Mucosa of stomach (tissue), 1 donor: ENCODE results near the gene LRRC4C.
"Not testable (repeated sequence)": the region's sequence is repeated elsewhere in the genome, so short reads cannot be mapped to it uniquely, and the experiment has no call there.

Source experiments
- H3K27me3 ChIP-seq: one replicate; pipeline ENCODE4 v1.7.0; 2013; ENCODE audit warnings: mild to moderate bottlenecking, low read length; ENCODE audit not compliant: control insufficient read depth, insufficient read depth
- H3K36me3 ChIP-seq: one replicate; pipeline ENCODE4 v1.7.0; 2013; ENCODE audit warnings: low read length; ENCODE audit not compliant: control insufficient read depth, insufficient read depth
- H3K4me1 ChIP-seq: one replicate; pipeline ENCODE4 v1.7.0; 2013; ENCODE audit warnings: mild to moderate bottlenecking, low read length; ENCODE audit not compliant: control insufficient read depth, insufficient read depth
- H3K4me3 ChIP-seq: one replicate; pipeline ENCODE4 v1.7.0; 2013; ENCODE audit warnings: low read length
- H3K9ac ChIP-seq: one replicate; pipeline ENCODE4 v1.7.0; 2013; ENCODE audit warnings: mild to moderate bottlenecking, low read length, moderate library complexity
- H3K9me3 ChIP-seq: one replicate; pipeline ENCODE4 v1.7.0; 2013; ENCODE audit warnings: mild to moderate bottlenecking, low read length, moderate library complexity; ENCODE audit not compliant: control insufficient read depth
- donor health status: Pancreatic carcinoma.

Gene LRRC4C

GRCh38 chr11:40170078-40170477 is 1289.4 kb downstream of the LRRC4C start:
- Histone ChIP-seq H3K27me3 (no peaks in the 10 kb centered on the region), H3K4me3 (no peak overlapping the region), H3K9ac (no peak overlapping the region), H3K36me3 (no peaks in the 10 kb centered on the region), H3K4me1 (no peaks in the 10 kb centered on the region), H3K9me3 (no peaks in the 10 kb centered on the region)

- no peak overlapping the region for H3K4me3 ChIP-seq
- H3K9ac ChIP-seq: no peak overlapping the region
- H3K36me3 ChIP-seq: no peaks in the 10 kb centered on the region
- H3K9me3 ChIP-seq: no peaks in the 10 kb centered on the region
- no peaks in the 10 kb centered on the region for H3K27me3 ChIP-seq
- no peaks in the 10 kb centered on the region for H3K4me1 ChIP-seq
Observed at GRCh38 chr11:40168414-40168813, 1291.0 kb downstream of the LRRC4C start.

GRCh38 chr11:40167805-40168204 is 1291.6 kb downstream of the LRRC4C start:
- not testable (repeated sequence) for H3K36me3 ChIP-seq, H3K9me3 ChIP-seq, H3K4me3 ChIP-seq, H3K9ac ChIP-seq, H3K4me1 ChIP-seq, H3K27me3 ChIP-seq

GRCh38 chr11:40166892-40167291 is 1292.6 kb downstream of the LRRC4C start:
- Histone ChIP-seq H3K9ac (no peak overlapping the region), H3K27me3 (no peaks in the 10 kb centered on the region), H3K36me3 (no peaks in the 10 kb centered on the region), H3K9me3 (no peaks in the 10 kb centered on the region), H3K4me3 (no peak overlapping the region), H3K4me1 (no peaks in the 10 kb centered on the region)

GRCh38 chr11:40162901-40163883 is 1296.3 kb downstream of the LRRC4C start:
- H3K9me3 ChIP-seq: no peaks in the 10 kb centered on the region
- no peak overlapping the region for H3K4me3 ChIP-seq
- H3K4me1 ChIP-seq: no peaks in the 10 kb centered on the region
- H3K36me3 ChIP-seq: no peaks in the 10 kb centered on the region
- no peak overlapping the region for H3K9ac ChIP-seq
- no peaks in the 10 kb centered on the region for H3K27me3 ChIP-seq

- Histone ChIP-seq H3K9me3 (no peaks in the 10 kb centered on the region), H3K4me1 (no peaks in the 10 kb centered on the region), H3K9ac (no peak overlapping the region), H3K36me3 (no peaks in the 10 kb centered on the region), H3K4me3 (no peak overlapping the region), H3K27me3 (no peaks in the 10 kb centered on the region)
Observed at GRCh38 chr11:40161854-40162410, 1297.5 kb downstream of the LRRC4C start.

GRCh38 chr11:40160418-40160817 is 1299.0 kb downstream of the LRRC4C start:
- no peaks in the 10 kb centered on the region for H3K4me1 ChIP-seq
- H3K27me3 ChIP-seq: no peaks in the 10 kb centered on the region
- no peaks in the 10 kb centered on the region for H3K9me3 ChIP-seq
- H3K4me3 ChIP-seq: no peak overlapping the region
- H3K36me3 ChIP-seq: no peaks in the 10 kb centered on the region
- no peak overlapping the region for H3K9ac ChIP-seq

GRCh38 chr11:40149721-40150120 is 1309.7 kb downstream of the LRRC4C start:
- Histone ChIP-seq H3K27me3 (no peaks in the 10 kb centered on the region), H3K36me3 (no peaks in the 10 kb centered on the region), H3K4me3 (no peak overlapping the region), H3K9me3 (no peaks in the 10 kb centered on the region), H3K9ac (no peak overlapping the region), H3K4me1 (no peaks in the 10 kb centered on the region)

- Histone ChIP-seq H3K36me3 (no peaks in the 10 kb centered on the region), H3K27me3 (no peaks in the 10 kb centered on the region), H3K4me1 (no peaks in the 10 kb centered on the region), H3K4me3 (no peak overlapping the region), H3K9me3 (no peaks in the 10 kb centered on the region), H3K9ac (no peak overlapping the region)
Observed at GRCh38 chr11:40140560-40140959, 1318.9 kb downstream of the LRRC4C start.

- H3K9me3 ChIP-seq: no peaks in the 10 kb centered on the region
- H3K4me3 ChIP-seq: no peak overlapping the region
- H3K4me1 ChIP-seq: no peaks in the 10 kb centered on the region
- H3K27me3 ChIP-seq: no peaks in the 10 kb centered on the region
- H3K36me3 ChIP-seq: no peaks in the 10 kb centered on the region
- H3K9ac ChIP-seq: no peak overlapping the region
Observed at GRCh38 chr11:40139536-40139935, 1319.9 kb downstream of the LRRC4C start.

- Histone ChIP-seq H3K9me3 (no peaks in the 10 kb centered on the region), H3K4me3 (no peak overlapping the region), H3K27me3 (no peaks in the 10 kb centered on the region), H3K36me3 (no peaks in the 10 kb centered on the region), H3K9ac (no peak overlapping the region), H3K4me1 (no peaks in the 10 kb centered on the region)
Observed at GRCh38 chr11:40139066-40139465, 1320.4 kb downstream of the LRRC4C start.

- no peak overlapping the region for H3K9ac ChIP-seq
- H3K4me3 ChIP-seq: no peak overlapping the region
- no peaks in the 10 kb centered on the region for H3K27me3 ChIP-seq
- H3K9me3 ChIP-seq: no peaks in the 10 kb centered on the region
- H3K36me3 ChIP-seq: no peaks in the 10 kb centered on the region
- no peaks in the 10 kb centered on the region for H3K4me1 ChIP-seq
Observed at GRCh38 chr11:40134820-40135570, 1324.5 kb downstream of the LRRC4C start.
